H9 (cell line): ENCODE data around the gene AMDHD2. TPM values are rescaled to one million over a fixed set of nuclear protein-coding genes. Genes with fewer than 3 reads are reported as not detected.
A peak's percentile ranks its signal among the peaks of the same experiment; 100 is the strongest.

Experiments
- DNase-seq: peaks from one replicate; pipeline ENCODE4 v3.0.0-alpha.2; 2017
- H2AFZ ChIP-seq: one replicate; pipeline ENCODE4 v1.6.1; 2013; ENCODE audit warnings: mild to moderate bottlenecking, low read length, control low read depth, moderate library complexity
- H2AK5ac ChIP-seq: 2 replicates; pipeline ENCODE4 v1.6.1; 2013; ENCODE audit warnings: low read length, control low read depth, mixed read lengths; ENCODE audit not compliant: insufficient read length
- H2BK120ac ChIP-seq: one replicate; pipeline ENCODE4 v1.6.1; 2013; ENCODE audit warnings: low read depth, mild to moderate bottlenecking, low read length, control low read depth, inconsistent platforms; ENCODE audit not compliant: poor library complexity, severe bottlenecking
- H2BK12ac ChIP-seq: 2 replicates; pipeline ENCODE4 v1.6.1; 2013; ENCODE audit warnings: low read length, control low read depth, mixed read lengths, low read depth; ENCODE audit not compliant: insufficient read length
- H2BK15ac ChIP-seq: 2 replicates; pipeline ENCODE4 v1.6.1; 2013; ENCODE audit warnings: low read depth, low read length, control low read depth
- H2BK20ac ChIP-seq: one replicate; pipeline ENCODE4 v1.6.1; 2013; ENCODE audit warnings: low read depth, mild to moderate bottlenecking, low read length, control low read depth, inconsistent platforms; ENCODE audit not compliant: poor library complexity, severe bottlenecking
- H2BK5ac ChIP-seq: 2 replicates; pipeline ENCODE4 v1.6.1; 2013; ENCODE audit warnings: low read length, control low read depth, mixed read lengths; ENCODE audit not compliant: insufficient read length
- H3K14ac ChIP-seq: 2 replicates; pipeline ENCODE4 v1.6.1; 2013; ENCODE audit warnings: low read length, control low read depth; ENCODE audit not compliant: insufficient read depth
- H3K18ac ChIP-seq: 2 replicates; pipeline ENCODE4 v1.6.1; 2013; ENCODE audit warnings: low read depth, mild to moderate bottlenecking, mixed read lengths, low read length, control low read depth; ENCODE audit not compliant: insufficient read length
- H3K23ac ChIP-seq: 2 replicates; pipeline ENCODE4 v1.6.1; 2013; ENCODE audit warnings: low read length, control low read depth, mixed read lengths, low read depth; ENCODE audit not compliant: insufficient read length
- H3K23me2 ChIP-seq: 2 replicates; pipeline ENCODE4 v1.6.1; 2013; ENCODE audit warnings: low read depth, mild to moderate bottlenecking, mixed read lengths, low read length, control low read depth; ENCODE audit not compliant: insufficient read length, poor library complexity, severe bottlenecking
- H3K27ac ChIP-seq: 2 replicates; pipeline ENCODE4 v1.5.1; 2013; ENCODE audit warnings: low read length, control low read depth, mixed read lengths, low read depth; ENCODE audit not compliant: insufficient read length
- H3K27me3 ChIP-seq: 2 replicates; pipeline ENCODE4 v1.6.1; 2013; ENCODE audit warnings: low read length, control low read depth, inconsistent platforms; ENCODE audit not compliant: insufficient read depth
- H3K4ac ChIP-seq: 2 replicates; pipeline ENCODE4 v1.6.1; 2013; ENCODE audit warnings: low read depth, mild to moderate bottlenecking, control low read depth, inconsistent platforms, low read length, moderate library complexity
- H3K4me1 ChIP-seq: 2 replicates; pipeline ENCODE4 v1.6.1; 2013; ENCODE audit warnings: low read length, control low read depth, inconsistent platforms; ENCODE audit not compliant: insufficient read depth
- H3K4me2 ChIP-seq: 2 replicates; pipeline ENCODE4 v1.6.1; 2013; ENCODE audit warnings: low read length, control low read depth, mixed read lengths; ENCODE audit not compliant: insufficient read length, insufficient read depth
- H3K56ac ChIP-seq: 2 replicates; pipeline ENCODE4 v1.6.1; 2013; ENCODE audit warnings: low read depth, mild to moderate bottlenecking, mixed read lengths, low read length, control low read depth; ENCODE audit not compliant: insufficient read length
- H3K79me1 ChIP-seq: 2 replicates; pipeline ENCODE4 v1.6.1; 2013; ENCODE audit warnings: low read depth, mild to moderate bottlenecking, moderate library complexity, low read length, control low read depth, inconsistent platforms; ENCODE audit not compliant: insufficient read depth, poor library complexity, severe bottlenecking
- H3K79me2 ChIP-seq: 2 replicates; pipeline ENCODE4 v1.6.1; 2013; ENCODE audit warnings: low read length, control low read depth, inconsistent platforms; ENCODE audit not compliant: insufficient read depth
- H3K9ac ChIP-seq: 2 replicates; pipeline ENCODE4 v1.6.1; 2013; ENCODE audit warnings: low read length, control low read depth, mixed read lengths; ENCODE audit not compliant: insufficient read length; ENCODE audit errors: extremely low read depth
- H3K9me3 ChIP-seq: one replicate; pipeline ENCODE4 v1.6.1; 2013; ENCODE audit warnings: low read depth, low read length, inconsistent platforms; ENCODE audit not compliant: control insufficient read depth
- H3T11ph ChIP-seq: one replicate; pipeline ENCODE4 v1.6.1; 2013; ENCODE audit warnings: mild to moderate bottlenecking, low read length, control low read depth, inconsistent platforms
- H4K20me1 ChIP-seq: one replicate; pipeline ENCODE4 v1.6.1; 2013; ENCODE audit not compliant: control insufficient read depth, insufficient read length, insufficient read depth
- H4K5ac ChIP-seq: 2 replicates; pipeline ENCODE4 v1.6.1; 2013; ENCODE audit warnings: low read depth, mild to moderate bottlenecking, mixed read lengths, low read length, control low read depth; ENCODE audit not compliant: insufficient read length
- H4K8ac ChIP-seq: replicated peaks from 2 replicates; pipeline ENCODE4 v1.6.1; 2013; ENCODE audit warnings: low read length, control low read depth, mixed read lengths, low read depth; ENCODE audit not compliant: insufficient read length
- H4K91ac ChIP-seq: 2 replicates; pipeline ENCODE4 v1.6.1; 2013; ENCODE audit warnings: low read depth, mild to moderate bottlenecking, moderate library complexity, mixed read lengths, low read length, control low read depth; ENCODE audit not compliant: insufficient read length
- H3K27ac Mint-ChIP-seq, 3 experiments: 2 replicates in 2 of 3; 3 replicates in 1 of 3; pipeline ENCODE4 v1.8.0; 2020 to 2021; ENCODE audit warnings: mixed read lengths in 3 of 3, mild to moderate bottlenecking in 1 of 3, moderate library complexity in 1 of 3
- H3K27me3 Mint-ChIP-seq: 2 replicates; pipeline ENCODE4 v1.8.0; 2021; ENCODE audit warnings: low read depth, mild to moderate bottlenecking, moderate library complexity, mixed read lengths
- H3K36me3 Mint-ChIP-seq, 3 experiments: 2 replicates in 2 of 3; 3 replicates in 1 of 3; pipeline ENCODE4 v1.8.0; 2020 to 2021; ENCODE audit warnings: low read depth in 3 of 3, mixed read lengths in 3 of 3; ENCODE audit not compliant: insufficient read depth in 1 of 3
- H3K4me1 Mint-ChIP-seq, 2 experiments: 2 replicates each; pipeline ENCODE4 v1.8.0; 2020; ENCODE audit warnings: mixed read lengths in 2 of 2
- H3K4me3 Mint-ChIP-seq, 2 experiments: 2 replicates in 1 of 2; 3 replicates in 1 of 2; pipeline ENCODE4 v1.8.0; 2020 to 2021; ENCODE audit warnings: mild to moderate bottlenecking in 2 of 2, mixed read lengths in 2 of 2, moderate library complexity in 1 of 2
- H3K9me3 Mint-ChIP-seq, 2 experiments: 2 replicates in 1 of 2; 3 replicates in 1 of 2; pipeline ENCODE4 v1.8.0; 2020; ENCODE audit warnings: mild to moderate bottlenecking in 2 of 2, mixed read lengths in 2 of 2, moderate library complexity in 1 of 2
- WGBS: extraction: QIAGEN DNeasy Blood & Tissue Kit; methylation state at CpG from one replicate; pipeline ENCODE4 v1.1.7; 2013; ENCODE audit warnings: missing lambda C conversion rate, low lambda C conversion rate, mixed read lengths; ENCODE audit not compliant: insufficient read length; ENCODE audit errors: extremely low coverage; 5-methylcytosine and 5-hydroxymethylcytosine counted together
- total RNA-seq: library from RNA; stranded (reverse); gene quantifications from 2 replicates; pipeline ENCODE4 v1.2.1, GENCODE V29; 2021
- TF ChIP-seq, protein P1 (sequence below): fragments of 200-600 bp; sonication (generic); conservative IDR thresholded peaks from 3 replicates; pipeline ENCODE4 v1.8.0; 2021; ENCODE audit warnings: antibody characterized with exemption, mild to moderate bottlenecking

AMDHD2 gene
- total RNA-seq, 1 experiment from 2014 or later, result 61.5 TPM

DNA sequence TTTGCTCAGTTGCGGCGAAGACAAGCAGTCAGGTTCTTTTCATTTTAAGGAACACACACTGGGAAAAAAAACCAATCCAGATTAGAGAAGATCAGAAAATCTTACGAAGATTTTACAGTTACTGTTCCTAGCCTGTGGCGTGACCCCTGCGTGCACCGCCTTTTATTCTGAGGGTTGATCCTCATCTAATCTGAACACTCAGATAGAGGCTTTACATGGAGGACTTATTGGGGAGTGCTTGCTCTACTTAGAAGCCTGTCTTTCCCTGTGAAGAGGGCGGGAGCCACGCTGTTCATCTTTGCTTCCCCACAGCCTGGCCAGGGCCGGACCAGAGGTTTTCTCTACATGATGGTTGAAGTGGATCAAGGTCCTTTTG, 43.8 kb upstream of the AMDHD2 start:
- Histone ChIP-seq H4K91ac (no peak overlapping the region), H2BK120ac (no peak overlapping the region), H3K79me2 (no peaks in the 10 kb centered on the region), H3K14ac (no peak overlapping the region), H3K9ac (no peak overlapping the region), H3K18ac (no peak overlapping the region), H2AFZ (no peak overlapping the region), H3K27me3 (peaks cover 12% of the 10 kb centered on the region; the same call in 1 of the 2 replicates), H4K8ac (no peak overlapping the region), H2AK5ac (no peak overlapping the region), H3K23ac (no peak overlapping the region), H3K56ac (no peak overlapping the region), H2BK12ac (no peak overlapping the region), H4K5ac (no peak overlapping the region), H3K4ac (no peak overlapping the region), H3K4me1 (no peaks in the 10 kb centered on the region), H2BK15ac (no peak overlapping the region), H3K27ac (no peak overlapping the region), H3K23me2 (peaks cover 10% of the 10 kb centered on the region), H3T11ph (no peak overlapping the region), H3K9me3 (no peaks in the 10 kb centered on the region), H4K20me1 (no peaks in the 10 kb centered on the region), H3K4me2 (peak overlapping the region; percentile 12), H2BK5ac (no peak overlapping the region), H2BK20ac (no peak overlapping the region), H3K79me1 (no peaks in the 10 kb centered on the region)
- TF ChIP-seq, protein P1, sequence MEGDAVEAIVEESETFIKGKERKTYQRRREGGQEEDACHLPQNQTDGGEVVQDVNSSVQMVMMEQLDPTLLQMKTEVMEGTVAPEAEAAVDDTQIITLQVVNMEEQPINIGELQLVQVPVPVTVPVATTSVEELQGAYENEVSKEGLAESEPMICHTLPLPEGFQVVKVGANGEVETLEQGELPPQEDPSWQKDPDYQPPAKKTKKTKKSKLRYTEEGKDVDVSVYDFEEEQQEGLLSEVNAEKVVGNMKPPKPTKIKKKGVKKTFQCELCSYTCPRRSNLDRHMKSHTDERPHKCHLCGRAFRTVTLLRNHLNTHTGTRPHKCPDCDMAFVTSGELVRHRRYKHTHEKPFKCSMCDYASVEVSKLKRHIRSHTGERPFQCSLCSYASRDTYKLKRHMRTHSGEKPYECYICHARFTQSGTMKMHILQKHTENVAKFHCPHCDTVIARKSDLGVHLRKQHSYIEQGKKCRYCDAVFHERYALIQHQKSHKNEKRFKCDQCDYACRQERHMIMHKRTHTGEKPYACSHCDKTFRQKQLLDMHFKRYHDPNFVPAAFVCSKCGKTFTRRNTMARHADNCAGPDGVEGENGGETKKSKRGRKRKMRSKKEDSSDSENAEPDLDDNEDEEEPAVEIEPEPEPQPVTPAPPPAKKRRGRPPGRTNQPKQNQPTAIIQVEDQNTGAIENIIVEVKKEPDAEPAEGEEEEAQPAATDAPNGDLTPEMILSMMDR, result no peak
- Mint-ChIP-seq H3K27ac (no peak overlapping the region), H3K4me1 (peaks cover 9 to 10% of the 10 kb centered on the region in 2 experiments), H3K9me3 (no peaks in the 10 kb centered on the region), H3K4me3 (peak overlapping the region; percentile 69 to 80; a peak in 4 of 5 replicates), H3K36me3 (no peaks in the 10 kb centered on the region; a peak in 1 of 7 replicates), H3K27me3 (peaks cover 35% of the 10 kb centered on the region)
- no CpG with 5 or more reads among the region's 9 CpGs for WGBS
- no peak for DNase-seq
